GM18858 (cell line): ENCODE data around the gene FTL.

ENCODE experiments used
- ATAC-seq: cut with Tn5 transposase; IDR thresholded peaks from one replicate; pipeline ENCODE4 v1.9.1; 2021; ENCODE audit not compliant: unreplicated experiment

The FTL gene

DNA sequence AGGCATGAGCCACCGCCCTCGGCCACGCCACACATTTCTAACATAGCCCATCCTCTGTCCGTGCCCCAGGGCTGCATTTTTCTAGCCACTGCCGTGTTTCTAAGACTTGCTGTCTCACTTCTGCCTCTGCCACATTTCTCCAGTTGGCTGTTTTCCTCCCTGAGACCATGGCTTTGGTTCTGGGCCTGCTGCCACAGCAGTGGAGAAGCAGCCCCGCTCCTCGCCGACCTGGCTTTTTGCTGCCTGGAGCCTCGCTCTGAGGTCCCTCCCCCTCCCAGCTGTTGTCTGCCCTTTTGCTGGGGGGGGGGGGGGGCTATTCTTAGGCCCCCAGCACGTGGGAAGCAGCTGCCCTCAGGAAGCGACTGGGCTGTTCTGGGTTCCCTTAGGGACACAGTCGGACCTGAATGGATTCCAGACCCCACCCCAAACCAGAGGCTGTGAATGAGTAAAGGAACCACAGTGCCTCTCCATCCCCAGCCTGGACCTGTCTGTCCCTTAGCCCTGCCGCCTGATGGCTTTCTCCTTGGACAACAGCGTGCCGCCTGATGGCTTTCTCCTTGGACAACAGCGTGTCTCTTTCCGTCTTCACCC lies 24.7 kb downstream of the FTL start:
- no peak for ATAC-seq

DNA sequence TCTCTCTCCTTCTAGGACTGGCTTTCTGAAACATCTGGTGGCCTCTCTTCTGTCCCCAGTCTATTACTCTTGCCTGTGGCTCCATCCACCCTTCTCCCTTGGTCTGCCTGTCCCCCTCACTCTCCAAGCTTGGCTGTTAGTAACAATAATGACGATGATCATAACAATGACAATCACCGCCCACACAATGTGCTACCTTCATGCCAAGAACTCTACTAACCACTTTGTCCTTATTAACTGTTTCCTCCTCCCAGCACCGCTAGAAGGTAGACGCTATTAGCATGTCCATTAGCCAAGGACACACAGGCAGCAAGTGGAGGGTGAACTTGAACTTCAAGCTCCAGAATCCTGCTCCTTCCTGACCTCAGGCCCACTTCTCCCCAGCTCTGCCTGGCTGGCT lies 25.3 kb downstream of the FTL start:
- no peak for ATAC-seq

DNA sequence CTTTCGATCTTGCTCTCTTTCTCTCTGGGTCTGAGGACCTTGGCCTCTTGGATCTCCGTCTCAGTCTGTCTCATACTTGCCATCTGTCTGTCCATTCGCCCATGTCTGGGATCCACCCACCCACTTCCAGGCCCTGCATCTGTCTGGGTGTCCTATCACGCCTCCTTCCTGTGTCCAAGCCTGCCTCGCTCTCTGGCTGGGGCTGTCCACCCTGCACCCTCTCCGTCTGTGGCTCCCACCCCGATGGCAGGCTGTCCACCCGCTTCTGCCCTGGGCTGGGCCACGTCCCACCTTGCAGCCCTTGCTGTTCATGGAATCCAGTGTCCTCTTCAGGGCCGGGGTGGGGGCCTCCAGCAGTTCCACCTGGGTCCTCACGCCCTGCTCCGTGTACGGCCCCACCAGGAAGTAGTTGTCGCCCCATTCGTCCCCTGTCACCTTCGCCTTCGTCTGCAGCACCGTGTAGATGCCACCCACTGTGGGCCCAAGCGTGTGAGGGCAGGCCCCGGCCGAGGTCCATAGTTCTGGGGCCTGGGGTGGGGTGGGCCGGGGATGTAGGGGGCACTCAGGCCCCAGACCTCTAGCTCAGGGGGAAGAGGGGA lies 26.0 kb downstream of the FTL start:
- ATAC-seq: no peak

DNA sequence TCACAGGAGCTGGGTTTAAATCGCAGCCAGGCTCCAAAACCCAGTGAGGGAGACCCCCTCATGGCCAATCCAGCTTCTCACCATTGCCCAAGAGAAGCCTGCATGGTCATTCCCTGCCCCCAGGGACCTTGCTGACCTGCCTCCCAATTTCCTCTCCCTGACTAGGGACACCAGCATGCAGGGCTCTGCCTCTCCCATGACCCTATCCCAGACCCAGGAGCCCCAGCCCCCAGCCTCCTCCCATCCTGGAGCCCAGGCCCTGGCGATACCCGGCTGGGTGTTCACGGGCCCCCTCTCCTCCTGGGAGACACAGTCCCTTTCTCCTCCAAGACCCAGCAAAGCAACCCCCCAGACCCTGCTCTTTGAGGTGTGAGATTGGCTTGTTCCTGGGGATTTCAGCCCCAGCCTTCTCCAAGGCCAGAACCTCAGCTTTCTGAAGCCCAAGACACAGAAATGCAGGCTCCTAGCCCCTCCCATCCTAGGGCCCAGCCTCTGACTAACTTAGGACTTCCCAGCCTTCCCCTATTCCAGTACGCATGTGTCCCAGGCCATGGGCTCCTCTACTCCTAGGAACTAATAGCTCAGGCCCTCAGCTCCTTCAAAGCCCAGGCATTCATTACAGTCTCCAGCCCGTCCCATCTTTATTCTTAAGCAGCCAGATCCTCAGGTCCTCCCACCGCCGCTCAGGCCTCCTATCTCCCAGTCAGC lies 26.9 kb downstream of the FTL start:
- no peak for ATAC-seq

DNA sequence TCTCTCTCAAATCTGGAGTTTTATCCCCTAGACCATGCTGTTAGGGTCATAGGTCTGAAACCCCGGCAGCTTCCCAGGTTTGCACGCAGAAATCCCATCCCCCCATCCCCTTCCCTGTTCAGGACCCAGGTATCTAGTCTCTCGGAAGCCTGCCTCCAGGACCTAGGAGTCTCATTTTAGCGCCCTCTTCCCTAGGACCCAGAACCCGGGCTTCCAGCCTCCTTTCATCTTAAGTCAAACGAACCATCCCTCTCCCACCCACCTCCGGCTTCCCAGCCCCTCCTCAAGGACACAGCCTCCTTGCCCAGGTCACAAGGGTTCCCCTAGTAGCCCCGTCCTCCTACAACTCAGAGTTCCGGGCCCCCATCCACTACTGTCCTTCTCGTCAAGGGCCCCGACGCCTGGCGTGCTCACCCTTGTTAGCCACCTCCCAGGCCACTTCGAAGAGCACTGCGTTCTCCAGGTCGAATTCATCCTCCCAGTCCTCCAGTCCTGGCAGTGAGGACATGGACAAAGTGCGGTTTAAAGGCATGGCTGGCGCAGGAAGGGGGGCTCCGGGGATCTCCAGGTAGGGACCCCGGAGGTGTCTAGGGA lies 27.6 kb downstream of the FTL start:
- no peak for ATAC-seq

DNA sequence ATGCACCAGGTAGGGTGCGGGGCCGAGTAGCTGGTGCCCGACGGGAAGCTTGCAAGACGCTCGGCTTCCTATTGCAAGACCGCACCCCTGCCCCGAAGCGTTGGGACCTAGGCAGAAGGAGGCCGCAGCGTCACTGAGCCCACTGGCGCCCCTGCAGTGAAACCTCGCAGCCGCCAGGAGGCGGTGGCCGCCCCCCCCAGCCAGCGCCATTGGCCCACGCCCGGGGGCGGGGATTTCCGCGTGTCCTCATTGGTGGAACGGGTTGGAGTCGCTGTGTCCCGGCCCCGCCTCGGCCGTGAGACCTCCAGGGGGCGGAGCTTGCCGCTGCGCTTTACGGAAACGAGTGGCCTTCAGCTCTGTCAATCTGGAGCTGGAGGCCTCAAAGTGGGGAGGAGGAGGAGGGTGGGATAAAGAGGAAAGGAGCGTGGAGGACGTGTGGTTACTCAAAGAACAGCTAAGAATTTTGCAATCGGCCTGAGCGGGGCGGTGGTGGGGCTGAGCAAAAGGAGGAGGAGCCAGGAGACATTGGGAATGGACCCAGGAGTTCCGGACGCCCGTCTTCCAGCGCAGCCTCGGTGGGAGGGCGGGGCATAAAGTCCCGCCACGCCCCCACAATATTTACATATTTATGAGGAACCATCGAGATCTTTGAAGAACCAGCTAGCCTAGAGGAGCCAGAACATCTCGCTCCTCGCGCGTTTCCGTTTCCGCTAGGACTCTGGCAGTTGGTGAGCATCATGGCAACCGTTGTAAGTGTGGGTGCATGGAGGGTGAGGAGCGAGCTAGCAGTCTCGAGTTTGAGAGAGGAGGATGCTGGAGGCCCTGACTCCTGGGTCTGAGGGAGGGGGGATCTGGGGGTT lies 28.3 kb downstream of the FTL start, which contains the start of the genes GYS1 and RUVBL2:
TSS of gene GYS1 (minus strand) at position 135 of the 860 bp plus-strand sequence. CDS start 197 bp downstream, outside the sequence.
TSS of gene RUVBL2 (plus strand) at position 713 of the 860 bp plus-strand sequence. CDS start at position 738, 25 bp downstream.
- peak; percentile 71 for ATAC-seq

DNA sequence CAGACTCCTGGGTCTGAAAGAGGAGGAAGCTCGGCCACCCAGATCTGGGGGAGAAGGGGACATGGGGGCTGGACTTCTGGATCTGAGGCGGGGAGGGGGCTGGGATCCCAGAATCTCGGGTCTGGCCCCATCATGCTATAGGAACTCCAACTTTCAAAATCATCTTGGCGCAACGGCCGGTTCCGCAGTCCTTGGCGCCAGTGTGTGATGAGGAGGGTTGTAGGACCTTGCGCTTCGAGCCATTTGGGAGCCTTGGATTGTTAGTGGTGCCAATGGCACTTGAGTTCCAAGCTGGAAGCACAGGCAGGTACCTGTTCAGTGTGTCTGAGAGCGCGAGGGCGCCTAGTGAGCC lies 28.9 kb downstream of the FTL start:
- ATAC-seq: no peak

DNA sequence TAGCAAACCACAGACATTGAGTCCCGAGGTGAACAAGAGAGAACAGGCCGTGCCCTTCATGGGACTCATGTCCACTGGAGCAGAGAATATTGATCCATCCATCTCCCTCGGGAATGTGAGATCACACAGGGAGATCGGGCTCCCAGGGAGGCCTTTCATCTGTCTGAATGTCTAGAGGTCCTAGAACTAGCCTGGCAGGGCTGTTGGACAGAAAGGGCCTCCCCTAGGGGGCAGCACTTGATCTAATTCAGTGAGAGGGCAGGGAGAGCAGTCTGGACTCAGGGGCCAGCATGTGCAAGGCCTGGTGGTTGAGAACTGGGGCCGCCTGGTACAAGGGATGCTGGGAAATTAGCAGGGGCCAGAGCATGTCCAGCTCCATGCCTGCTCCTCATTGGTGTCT lies 32.9 kb downstream of the FTL start:
- ATAC-seq: no peak

DNA sequence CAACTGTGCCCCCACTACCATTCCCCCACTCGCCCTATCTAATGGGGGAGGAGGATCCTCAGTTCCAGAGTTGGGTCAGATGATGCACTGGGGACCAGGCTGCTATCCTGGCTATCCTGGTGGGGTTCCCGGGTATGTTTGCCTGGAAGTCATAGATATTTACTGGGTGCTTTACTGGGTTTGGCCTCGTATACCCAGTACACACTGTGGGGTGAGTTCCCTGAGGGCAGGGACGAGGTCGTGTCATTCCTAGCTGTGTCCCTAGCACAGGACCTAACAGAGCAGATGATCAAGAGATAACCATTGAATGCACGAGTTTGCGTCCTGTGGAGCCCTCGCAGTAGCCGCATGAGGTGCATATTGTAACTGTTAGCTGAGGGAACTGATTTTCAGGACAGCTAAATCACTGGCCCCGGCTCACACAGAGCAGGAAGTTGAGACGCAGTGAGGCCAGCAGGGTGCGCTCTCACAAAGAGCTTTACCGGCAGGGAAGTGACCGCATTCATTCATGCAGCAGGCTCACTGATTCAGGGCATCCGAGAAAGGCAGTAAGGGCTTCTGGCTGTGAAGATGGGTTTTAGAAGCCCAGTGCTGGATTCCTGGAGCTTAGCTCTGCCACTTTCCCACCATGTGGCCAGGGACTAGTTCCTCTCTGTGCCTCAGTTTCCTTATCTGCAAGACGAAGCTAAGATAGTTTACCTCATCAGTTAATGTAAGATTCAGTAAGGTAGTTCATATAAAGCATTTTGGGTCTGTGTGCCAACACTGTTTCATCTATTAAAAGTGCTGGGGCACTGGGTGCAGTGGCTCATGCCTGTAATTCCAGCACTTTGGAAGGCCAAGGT lies 34.6 kb downstream of the FTL start:
- ATAC-seq: no peak

DNA sequence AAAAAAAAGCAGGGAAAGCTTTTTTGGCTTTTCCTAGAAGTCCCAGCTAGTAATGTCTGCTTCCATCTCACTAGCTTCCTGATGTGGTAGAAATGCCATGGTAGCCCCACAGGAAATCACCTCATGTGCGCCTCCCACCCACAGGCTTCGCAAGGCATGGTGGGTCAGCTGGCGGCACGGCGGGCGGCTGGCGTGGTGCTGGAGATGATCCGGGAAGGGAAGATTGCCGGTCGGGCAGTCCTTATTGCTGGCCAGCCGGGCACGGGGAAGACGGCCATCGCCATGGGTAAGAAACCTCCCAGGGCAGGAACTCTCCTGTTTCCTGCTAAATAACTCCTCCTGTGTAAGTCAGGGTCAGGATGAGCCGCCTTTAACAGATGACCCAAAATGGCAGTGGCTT lies 39.0 kb downstream of the FTL start:
- no peak for ATAC-seq

DNA sequence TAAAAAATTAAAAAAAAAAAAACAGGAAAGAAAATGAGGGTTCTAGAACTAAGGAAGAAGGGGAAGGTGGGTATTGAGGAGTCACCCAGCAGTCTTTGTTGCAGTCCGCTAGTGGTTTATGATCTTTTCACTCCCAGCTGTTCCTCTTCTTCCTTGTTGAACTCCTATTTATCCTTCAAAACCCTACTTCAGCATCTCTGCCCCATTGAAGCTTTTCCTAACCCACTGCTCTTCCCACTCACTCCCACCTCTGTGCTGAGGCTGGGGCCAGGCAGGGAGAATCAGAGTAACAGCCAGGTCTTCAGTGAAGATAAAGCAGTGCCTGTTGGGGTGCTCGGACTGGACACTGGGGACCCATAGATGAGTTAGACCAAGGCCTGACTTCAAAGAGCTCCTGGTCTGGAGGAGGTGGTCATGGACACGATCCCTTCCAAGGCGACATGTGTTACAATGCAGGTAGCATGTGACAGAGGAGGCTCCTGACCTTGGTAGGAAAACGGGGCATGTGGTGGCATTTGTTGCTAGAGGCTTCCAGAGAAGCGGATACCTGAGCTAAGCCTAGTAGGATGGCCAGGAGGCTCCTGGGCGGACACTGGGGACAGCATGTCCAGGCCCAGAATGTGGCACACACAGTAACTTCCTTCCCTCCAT lies 40.0 kb downstream of the FTL start:
- no peak for ATAC-seq

DNA sequence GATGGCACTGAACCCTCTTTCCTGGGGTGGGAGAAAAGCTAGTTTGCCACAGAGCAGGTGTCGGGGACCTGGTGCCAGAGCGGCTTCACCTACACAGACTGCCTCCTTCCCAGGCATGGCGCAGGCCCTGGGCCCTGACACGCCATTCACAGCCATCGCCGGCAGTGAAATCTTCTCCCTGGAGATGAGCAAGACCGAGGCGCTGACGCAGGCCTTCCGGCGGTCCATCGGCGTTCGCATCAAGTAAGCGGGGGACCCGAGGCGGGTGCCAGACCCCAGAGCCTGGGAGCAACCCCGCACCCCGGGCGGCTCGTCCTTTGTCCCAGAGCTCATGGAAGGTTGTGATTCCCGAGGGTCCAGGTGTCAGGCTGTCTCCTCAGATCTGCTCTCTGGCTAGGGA lies 41.8 kb downstream of the FTL start:
- no peak for ATAC-seq

DNA sequence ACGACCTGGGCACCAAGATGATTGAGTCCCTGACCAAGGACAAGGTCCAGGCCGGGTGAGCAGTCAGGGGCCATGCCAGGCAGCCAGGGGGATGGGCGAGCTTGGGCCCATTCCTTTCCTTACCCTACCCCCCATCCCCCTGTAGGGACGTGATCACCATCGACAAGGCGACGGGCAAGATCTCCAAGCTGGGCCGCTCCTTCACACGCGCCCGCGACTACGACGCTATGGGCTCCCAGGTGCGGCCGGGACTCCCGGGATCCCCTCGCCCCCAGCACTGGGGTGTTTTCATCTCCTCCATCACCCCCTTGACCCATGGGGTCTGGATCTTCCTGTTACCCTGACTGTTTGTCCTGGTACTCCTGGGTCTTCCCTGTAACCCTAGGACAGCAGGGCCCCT lies 44.7 kb downstream of the FTL start:
- no peak for ATAC-seq

DNA sequence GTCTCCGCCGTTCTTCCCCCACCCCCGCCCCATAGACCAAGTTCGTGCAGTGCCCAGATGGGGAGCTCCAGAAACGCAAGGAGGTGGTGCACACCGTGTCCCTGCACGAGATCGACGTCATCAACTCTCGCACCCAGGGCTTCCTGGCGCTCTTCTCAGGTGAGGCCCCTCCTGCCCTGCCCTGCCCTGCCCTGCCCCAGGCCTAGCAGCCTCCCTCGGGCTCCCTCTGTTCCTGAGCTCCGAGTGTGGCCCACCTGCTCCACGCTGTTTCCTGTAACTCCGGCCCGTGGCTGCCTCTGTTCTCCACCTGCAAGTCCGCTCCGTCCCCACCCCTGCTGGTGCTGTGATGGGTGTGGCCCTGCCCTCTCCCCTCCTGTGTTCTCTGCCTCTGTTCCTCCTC lies 45.3 kb downstream of the FTL start:
- no peak for ATAC-seq

DNA sequence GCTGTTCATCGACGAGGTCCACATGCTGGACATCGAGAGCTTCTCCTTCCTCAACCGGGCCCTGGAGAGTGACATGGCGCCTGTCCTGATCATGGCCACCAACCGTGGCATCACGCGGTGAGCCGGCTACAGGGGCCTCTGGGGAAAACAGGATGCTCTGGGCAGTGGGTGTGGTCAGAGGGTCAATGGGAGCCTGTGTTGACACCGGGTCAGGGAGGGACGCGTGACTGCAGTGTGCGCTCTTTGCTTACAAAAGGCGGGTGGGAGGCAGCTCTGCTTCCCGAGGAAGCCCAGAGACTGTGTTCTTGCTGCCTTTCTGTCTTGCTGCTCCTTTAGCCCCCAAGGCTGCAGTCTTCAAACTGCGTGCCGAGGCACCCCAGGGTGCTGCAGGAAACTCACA lies 46.1 kb downstream of the FTL start:
- ATAC-seq: no peak

DNA sequence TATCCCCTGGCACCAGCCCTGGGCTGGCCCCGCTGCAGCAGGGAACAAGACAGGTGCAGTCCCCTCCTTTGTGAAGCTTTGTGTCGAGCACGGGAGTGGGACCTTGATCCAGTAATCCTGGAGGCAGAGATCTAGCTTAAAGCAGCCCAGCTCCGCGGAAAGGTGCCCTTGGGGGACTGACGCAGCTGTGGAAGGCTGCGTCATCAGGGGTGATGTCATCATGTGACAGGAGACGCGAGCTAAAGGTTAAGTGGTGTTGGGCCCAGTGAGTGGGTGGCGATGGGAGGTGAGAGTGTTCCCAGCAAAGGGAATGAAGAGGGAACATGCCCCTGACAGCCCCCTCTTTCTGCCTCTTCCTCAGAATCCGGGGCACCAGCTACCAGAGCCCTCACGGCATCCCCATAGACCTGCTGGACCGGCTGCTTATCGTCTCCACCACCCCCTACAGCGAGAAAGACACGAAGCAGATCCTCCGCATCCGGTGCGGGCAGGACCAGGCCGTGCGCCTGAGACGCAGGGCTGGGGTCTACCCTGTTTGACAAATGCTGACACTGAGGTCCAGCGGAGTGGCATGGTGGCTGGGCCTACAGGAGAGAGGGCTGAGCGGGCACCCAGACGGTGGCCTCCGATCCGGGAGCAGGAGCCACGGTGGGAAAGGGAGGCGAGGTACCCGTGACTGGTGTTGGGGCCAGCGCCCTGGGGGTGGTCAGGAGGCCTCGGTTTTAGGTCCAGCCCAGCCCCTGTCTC lies 49.2 kb downstream of the FTL start:
- ATAC-seq: no peak

DNA sequence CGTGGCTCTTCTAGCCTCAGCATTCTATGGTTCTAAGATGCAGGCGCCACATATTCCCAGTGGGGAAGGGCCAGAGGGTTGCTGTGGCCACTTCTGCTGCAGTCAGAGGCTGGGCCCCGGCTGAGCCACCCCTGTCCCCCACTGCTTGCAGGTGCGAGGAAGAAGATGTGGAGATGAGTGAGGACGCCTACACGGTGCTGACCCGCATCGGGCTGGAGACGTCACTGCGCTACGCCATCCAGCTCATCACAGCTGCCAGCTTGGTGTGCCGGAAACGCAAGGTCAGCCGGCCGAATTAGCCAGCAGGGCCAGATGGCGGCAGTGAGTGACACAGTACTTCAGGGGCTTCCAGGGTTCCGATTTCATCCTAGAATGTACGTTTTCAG lies 49.8 kb downstream of the FTL start:
- ATAC-seq: no peak

DNA sequence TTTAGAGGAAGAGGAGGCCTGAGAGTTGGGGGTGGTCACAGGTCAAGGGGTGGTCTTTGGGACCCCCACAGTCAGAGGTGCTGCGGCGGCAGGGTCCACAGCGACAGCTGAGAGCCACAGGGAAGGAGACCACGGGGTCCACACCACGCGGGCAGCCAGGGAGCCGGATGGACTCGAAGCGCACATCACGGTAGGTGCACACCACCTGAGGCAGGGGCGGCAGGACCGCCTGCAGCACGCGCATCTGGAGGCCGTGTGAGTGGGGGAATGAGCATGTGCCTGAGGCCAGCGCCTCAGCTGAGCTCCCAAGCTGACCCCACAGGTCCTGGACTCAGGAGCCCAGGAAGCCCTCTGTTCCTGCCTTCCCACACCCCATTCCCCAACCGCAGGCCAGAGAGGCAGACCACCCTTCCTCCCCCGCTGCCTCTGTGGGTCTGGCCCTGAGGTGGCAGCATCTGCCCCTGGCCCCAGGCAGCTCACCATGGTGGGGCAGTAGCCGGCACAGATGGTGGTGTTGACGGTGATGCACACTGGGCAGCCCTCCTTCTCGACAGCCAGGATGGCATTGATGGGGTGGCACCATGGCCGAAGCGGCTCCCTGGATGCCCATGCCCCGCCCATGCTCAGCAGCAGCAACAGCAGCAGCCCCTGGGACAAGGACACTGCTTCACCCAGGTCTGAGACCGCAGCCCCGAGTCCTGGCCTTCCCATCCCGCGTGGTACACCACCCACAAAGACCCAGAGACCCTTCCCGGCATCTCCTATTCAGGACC lies 51.1 kb downstream of the FTL start:
- no peak for ATAC-seq
